ENCODE results near the gene CTXND1.

DNA sequence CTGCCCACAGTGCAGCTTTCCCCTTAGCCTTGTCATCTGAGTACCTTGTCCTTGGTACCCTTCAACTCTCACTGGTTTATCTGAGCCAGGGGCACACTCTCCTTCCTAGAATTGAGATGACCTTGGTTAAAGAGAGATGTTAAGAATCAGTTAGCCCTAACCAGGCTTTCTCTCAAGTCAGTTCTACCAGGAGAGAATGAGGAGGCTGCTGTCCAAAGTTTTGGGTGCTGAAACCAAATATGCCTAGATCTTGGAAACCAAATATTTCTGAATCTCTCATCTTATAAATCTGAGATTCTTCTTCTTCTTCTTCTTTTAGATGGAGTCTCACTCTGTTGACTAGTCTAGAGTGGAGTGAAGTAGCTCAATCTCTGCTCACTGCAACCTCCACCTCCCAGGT is 12.0 kb upstream of the CTXND1 start:
- TF ChIP-seq, protein P1, sequence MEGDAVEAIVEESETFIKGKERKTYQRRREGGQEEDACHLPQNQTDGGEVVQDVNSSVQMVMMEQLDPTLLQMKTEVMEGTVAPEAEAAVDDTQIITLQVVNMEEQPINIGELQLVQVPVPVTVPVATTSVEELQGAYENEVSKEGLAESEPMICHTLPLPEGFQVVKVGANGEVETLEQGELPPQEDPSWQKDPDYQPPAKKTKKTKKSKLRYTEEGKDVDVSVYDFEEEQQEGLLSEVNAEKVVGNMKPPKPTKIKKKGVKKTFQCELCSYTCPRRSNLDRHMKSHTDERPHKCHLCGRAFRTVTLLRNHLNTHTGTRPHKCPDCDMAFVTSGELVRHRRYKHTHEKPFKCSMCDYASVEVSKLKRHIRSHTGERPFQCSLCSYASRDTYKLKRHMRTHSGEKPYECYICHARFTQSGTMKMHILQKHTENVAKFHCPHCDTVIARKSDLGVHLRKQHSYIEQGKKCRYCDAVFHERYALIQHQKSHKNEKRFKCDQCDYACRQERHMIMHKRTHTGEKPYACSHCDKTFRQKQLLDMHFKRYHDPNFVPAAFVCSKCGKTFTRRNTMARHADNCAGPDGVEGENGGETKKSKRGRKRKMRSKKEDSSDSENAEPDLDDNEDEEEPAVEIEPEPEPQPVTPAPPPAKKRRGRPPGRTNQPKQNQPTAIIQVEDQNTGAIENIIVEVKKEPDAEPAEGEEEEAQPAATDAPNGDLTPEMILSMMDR (conservative IDR thresholded peaks at IDR 0.05; ENCODE audit: low read length) = no peak
- no peak for TF ChIP-seq EZH2phosphoT487 (IDR thresholded peaks at IDR 0.05; ENCODE audit: borderline replicate concordance, low read depth, low read length)

All from OCI-LY7 (cell line).